SIG-M5 treated with dmso at 0.1 percent for 504 hours (cell line): ENCODE measurements around the gene CES4A.
"Not testable (repeated sequence)": the region's sequence is repeated elsewhere in the genome, so short reads cannot be mapped to it uniquely, and the experiment has no call there.

ENCODE experiments used
- DNase-seq: peaks from one replicate; lab custom pipeline; 2025; ENCODE audit not compliant: unreplicated experiment; lab: John Stamatoyannopoulos, UW

The CES4A gene

DNA sequence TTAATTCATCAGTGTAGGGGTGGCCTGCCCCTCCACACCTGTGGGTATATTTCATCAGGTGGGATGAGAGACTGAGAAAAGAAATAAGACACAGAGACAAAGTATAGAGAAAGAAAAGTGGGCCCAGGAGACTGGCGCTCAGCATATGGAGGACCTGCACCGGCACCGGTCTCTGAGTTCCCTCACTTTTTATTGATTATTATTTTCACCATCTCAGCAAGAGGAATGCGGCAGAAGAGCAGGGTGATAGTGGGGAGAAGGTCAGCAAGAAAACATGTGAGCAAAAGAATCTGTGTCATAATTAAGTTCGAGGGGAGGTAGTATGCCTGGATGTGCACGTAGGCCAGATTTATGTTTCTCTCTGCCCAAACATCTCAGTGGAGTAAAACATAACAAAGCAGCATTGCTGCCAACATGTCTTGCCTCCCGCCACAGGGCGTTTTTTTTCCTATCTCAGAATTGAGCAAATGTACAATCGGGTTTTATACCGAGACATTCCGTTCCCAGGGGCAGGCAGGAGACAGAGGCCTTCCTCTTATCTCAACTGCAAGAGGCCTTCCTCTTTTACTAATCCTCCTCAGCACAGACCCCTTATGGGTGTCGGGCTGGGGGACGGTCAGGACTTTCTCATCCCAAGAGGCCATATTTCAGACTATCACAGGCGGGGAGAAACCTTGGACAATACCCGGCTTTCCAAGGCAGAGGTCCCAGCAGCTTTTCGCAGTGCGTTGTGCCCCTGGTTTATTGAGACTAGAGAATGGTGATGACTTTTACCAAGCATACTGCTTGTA is 32.8 kb upstream of the CES4A start:
- DNase-seq: not testable (repeated sequence)

DNA sequence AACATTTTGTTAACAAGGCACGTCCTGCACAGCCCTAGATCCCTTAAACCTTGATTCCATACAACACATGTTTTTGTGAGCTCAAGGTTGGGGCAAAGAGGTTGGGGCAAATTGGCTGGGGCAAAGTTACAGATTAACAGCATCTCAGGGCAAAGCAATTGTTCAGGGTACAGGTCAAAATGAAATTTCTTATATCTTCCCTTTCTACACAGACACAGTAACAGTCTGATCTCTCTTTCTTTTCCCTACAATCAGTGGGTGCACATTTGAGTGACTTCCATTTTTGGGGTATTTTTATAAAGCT is 32.3 kb upstream of the CES4A start:
- DNase-seq: not testable (repeated sequence)

DNA sequence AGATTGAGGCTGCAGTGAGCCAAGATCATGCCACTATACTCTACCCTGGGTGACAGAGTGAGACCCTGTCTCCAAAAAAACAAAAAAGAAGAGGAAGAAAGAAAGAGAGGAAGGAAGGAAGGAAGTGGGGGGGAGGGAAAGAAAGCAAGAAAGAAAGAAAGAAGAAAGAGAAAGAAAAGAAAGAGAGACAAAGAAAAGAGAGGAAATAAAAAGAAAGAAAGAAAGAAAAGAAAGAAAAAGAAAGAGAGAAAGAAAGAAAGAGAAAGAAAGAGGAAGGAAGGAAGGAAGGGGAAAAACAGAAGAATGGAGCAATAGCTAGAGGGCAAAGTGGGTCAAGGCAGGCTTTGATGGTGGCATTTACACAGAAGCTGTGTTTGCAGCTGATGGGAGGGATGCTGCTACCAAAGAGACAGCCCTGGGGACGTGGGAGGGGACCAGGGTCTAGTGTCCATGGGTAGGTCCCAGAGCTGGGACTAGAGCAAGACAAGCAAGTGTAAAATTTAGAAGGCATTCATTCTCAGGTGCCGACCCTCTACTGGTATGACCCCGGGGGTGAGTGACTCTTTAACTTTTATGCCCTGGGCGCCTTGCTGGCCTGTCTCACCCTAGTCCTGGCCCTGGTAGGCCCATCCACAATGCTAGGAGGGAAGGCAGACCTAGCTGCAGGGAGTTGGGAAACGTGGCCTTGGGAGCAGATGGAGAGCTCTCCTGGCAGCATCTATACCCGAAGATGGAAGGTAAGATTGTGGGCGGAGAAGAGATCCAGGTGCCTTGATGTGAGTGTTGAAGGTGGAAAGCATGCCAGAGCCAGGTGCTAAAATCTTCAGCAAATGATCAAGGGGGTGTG is 29.3 kb upstream of the CES4A start:
- DNase-seq: no peak

DNA sequence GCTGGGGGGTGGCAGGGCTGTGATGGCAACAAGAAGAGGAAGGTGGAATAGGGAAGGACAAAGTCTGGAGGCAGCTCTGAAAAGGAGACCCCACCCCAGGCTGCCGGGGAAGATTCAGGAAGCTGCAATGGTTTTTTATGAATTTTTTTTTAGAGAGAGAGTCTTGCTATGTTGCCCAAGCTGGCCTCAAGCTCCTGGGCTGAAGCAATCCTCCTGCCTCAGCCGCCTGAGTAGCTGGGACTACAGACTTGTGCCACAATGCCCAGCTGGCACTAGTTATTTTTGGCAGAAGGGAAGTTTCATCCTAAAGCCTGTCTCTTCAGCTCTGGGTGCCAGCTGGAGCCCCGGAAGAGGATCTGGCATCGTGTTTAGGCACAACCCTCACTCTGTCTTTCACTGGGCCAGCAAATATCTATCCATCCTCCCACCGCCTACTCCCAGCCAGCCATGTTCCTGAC is 28.7 kb upstream of the CES4A start:
- peak; percentile 16 for DNase-seq

DNA sequence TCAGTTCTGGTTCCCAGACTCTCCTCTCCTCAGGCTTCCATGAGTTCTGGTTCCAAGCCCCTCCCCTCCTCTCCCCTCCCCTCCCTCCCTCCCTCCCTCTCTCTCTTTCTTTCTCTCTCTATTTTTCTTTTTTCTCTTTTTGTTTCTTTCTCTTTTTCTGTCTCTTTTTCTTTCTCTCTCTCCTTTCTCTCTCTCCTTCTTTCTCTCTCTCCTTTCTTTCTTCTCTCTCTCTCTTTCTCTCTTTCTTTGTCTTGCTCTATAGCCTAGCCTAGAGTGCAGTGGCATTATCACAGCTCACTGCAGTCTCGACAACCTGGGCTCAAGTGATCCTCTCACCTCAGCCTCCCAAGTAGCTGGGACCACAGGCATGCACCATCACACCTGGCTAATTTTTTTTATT is 28.1 kb upstream of the CES4A start:
- no peak for DNase-seq

DNA sequence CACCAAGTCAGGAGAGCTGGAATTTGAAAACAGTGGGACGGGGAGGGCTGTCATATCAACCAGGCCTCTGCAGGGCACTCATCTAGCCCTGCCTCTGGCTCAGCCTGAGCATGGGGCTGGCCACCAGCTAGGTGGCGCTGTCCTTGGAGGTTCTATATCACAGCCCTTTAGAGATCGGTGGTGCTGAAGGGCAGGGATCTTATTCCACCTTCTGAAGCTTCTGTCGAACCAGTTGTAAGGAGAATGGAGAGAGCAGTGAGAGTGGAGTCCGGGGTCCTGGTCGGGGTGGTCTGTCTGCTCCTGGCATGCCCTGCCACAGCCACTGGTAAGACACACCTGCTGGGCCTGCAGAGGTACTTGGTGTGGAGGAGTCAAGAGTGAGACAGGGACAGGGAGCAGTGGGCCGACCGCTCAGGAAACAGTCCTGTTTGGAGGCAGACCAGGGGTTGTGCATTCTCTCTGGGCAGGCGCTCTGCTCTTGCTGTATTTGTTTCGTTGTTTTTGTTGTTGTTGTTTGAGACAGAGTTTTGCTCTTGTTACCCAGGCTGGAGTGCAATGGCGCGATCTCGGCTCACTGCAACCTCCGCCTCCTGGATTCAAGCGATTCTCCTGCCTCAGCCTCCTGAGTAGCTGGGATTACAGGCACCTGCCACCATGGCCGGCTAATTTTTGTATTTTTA is 27.2 kb upstream of the CES4A start, which contains the start of gene CES3:
CES3 (plus strand) TSS at position 202 of the 680 bp plus-strand sequence; CDS start at position 244, 42 bp downstream.
- peak; percentile 55 for DNase-seq

DNA sequence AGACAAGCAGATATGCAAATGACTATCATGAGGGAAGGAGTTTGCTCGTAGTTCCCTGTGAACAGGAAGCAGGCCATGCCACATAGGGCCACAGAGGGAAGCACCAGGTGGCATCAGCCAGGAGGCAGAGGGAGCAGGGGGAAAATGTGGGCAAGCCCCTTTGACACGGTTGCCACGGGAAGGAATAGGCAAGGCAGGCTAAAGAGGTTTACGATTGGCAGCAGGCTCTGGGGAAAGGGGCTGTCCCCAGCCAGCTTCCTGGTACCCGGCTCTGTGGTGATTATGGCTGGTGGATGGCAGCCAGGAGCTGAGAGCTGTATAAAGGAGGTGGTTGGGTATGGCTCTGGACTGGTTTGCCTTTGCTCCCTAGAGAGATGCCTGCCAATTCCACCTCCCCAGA is 26.5 kb upstream of the CES4A start:
- DNase-seq: no peak

DNA sequence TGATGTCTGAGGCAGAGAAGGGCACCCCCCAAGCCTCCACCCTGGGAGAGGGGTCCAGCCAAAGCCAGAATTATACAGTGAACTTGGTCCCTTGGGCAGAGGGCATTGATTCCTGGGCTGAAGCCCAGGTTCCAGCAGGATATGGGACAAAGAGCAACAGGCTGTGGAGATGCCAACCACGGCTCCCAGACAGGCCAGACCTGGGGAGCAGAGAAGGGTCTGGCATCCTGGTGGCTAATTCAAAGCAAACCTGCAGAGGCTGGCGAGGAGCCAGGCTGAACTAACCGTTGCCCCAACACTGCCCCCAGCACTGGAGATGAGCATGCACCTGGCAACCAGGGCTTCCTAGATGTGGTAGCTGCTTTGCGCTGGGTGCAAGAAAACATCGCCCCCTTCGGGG is 24.3 kb upstream of the CES4A start:
- no peak for DNase-seq

DNA sequence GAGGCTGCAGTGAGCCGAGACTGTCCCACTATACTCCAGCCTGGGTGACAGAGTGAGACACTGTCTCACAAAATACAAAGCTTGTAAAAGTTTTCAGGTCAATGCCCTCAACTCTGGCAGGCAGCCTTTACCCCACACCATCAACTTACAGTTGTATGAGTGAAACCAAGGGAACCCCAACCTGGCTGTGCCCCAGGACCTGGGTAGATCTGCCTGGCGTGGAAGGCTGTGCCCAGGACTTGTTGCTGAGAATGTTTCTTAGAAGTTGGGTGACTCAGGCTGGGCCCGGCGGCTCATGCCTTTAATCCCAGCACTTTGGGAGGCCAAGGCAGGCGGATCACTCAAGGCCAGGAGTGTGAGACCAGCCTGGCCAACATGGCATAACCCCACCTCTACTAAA is 19.5 kb upstream of the CES4A start:
- no peak for DNase-seq

DNA sequence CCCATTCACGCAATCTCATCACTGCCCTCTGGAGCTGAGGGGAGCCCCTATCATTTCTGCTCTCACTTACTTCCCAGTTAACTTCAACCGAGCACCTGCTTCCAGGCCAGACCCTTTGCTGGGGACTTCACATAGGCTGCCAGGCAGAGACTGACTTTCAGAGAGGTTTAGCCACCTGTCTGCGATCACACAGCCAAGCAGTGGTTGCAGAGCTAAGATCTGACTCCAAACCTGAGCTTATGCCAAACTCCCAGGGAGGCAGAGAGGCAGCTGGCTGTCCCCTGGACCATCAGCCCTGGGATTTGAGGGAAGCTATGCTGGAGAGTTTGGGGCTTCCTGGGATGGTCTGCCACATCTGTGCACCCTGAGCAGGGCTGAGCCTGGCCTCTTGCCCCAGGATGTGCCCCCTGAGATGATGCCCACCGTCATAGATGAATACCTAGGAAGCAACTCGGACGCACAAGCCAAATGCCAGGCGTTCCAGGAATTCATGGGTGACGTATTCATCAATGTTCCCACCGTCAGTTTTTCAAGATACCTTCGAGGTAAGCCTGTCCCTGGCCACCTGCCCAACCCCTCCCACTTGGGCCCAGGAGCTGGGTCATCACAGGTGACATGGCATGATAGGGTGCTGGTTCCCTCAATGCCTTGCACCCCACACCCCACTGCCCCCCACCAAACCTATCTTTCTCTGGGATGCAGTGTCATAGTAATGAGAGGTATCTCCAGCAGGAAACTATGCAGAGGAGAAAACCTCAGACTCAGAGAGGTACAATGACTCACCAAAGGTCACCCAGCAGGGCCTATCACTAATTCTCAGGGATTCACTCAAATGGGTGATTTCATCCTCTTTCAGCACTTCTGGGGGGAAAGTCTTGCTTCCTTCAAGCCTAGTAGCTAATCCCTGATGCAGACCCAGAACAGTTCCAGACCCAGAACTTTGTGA is 17.3 kb upstream of the CES4A start:
- no peak for DNase-seq

DNA sequence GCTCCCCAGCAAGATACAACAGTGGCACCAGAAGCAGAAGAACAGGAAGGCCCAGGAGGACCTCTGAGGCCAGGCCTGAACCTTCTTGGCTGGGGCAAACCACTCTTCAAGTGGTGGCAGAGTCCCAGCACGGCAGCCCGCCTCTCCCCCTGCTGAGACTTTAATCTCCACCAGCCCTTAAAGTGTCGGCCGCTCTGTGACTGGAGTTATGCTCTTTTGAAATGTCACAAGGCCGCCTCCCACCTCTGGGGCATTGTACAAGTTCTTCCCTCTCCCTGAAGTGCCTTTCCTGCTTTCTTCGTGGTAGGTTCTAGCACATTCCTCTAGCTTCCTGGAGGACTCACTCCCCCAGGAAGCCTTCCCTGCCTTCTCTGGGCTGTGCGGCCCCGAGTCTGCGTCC is 15.4 kb upstream of the CES4A start:
- no peak for DNase-seq

DNA sequence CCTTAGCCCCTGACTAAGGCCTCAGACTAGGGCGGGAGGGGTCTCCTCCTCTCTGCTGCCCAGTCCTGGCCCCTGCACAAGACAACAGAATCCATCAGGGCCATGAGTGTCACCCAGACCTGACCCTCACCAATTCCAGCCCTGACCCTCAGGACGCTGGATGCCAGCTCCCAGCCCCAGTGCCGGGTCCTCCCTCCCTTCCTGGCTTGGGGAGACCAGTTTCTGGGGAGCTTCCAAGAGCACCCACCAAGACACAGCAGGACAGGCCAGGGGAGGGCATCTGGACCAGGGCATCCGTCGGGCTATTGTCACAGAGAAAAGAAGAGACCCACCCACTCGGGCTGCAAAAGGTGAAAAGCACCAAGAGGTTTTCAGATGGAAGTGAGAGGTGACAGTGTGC is 14.7 kb upstream of the CES4A start:
- no peak for DNase-seq

DNA sequence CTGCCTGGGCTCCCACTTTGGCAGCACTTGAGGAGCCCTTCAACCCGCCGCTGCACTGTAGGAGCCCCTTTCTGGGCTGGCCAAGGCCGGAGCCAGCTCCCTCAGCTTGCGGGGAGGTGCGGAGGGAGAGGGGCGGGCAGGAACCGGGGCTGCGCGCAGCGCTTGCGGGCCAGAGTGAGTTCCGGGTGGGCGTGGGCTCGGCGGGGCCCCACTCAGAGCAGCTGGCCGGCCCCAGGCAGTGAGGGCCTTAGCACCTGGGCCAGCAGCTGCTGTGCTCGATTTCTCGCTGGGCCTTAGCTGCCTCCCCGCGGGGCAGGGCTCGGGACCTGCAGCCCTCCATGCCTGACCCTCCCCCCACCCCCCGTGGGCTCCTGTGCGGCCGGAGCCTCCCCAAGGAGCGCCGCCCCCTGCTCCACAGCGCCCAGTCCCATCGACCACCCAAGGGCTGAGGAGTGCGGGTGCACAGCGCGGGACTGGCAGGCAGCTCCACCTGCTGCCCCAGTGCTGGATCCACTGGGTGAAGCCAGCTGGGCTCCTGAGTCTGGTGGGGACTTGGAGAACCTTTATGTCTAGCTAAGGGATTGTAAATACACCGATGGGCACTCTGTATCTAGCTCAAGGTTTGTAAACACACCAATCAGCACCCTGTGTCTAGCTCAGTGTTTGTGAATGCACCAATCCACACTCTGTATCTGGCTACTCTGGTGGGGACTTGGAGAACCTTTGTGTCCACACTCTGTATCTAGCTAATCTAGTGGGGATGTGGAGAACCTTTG is 14.0 kb upstream of the CES4A start:
- not testable (repeated sequence) for DNase-seq

DNA sequence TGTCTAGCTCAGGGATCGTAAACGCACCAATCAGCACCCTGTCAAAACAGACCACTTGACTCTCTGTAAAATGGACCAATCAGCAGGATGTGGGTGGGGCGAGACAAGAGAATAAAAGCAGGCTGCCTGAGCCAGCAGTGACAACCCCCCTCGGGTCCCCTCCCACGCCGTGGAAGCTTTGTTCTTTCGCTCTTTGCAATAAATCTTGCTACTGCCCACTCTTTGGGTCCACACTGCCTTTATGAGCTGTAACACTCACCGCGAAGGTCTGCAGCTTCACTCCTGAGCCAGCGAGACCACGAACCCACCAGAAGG is 13.5 kb upstream of the CES4A start:
- DNase-seq: not testable (repeated sequence)

DNA sequence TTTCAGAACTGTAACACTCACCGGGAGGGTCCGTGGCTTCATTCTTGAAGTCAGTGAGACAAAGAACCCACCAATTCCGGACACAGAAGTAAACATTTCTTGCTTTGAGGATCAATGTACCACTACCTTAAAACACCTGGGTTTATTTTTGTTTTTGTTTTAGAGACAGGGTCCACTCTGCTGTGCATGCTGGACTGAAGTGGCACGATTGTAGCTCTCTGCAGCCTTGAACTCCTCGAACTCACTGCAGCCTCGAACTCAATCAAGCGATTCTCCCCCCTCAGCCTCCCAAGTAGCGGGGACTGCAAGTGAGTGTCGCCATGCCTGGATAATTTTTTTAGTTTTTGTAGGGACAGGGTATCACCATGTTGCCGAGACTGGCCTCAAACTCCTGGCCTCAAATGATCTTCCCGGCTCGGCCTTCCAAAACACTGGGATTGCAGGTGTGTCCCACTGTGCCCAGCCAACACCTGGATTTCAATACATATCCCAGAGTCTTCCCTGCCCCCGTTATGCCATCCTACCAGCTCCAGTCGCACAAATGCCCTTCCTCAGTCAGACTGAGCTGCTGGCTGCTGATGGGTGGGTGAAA is 13.0 kb upstream of the CES4A start:
- DNase-seq: no peak

DNA sequence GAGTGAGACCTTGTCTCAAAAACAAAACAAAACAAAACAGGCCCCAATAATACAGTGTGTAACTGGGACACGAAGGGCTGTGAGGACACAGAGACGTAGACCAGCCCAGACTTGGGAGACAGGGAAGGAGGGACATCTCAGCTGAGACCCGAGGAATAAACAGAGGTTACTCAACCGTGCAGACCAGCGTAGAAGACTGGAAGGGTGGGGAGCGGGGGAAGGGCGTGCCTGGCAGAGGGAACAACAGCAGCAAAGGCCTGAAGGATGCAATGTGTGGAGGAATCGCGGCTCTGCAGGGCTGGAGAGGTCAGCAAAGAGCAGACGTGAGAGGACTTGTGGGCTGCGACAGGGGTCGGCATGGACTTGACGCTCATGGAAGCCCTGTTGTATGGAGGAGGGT is 11.6 kb upstream of the CES4A start:
- no peak for DNase-seq

DNA sequence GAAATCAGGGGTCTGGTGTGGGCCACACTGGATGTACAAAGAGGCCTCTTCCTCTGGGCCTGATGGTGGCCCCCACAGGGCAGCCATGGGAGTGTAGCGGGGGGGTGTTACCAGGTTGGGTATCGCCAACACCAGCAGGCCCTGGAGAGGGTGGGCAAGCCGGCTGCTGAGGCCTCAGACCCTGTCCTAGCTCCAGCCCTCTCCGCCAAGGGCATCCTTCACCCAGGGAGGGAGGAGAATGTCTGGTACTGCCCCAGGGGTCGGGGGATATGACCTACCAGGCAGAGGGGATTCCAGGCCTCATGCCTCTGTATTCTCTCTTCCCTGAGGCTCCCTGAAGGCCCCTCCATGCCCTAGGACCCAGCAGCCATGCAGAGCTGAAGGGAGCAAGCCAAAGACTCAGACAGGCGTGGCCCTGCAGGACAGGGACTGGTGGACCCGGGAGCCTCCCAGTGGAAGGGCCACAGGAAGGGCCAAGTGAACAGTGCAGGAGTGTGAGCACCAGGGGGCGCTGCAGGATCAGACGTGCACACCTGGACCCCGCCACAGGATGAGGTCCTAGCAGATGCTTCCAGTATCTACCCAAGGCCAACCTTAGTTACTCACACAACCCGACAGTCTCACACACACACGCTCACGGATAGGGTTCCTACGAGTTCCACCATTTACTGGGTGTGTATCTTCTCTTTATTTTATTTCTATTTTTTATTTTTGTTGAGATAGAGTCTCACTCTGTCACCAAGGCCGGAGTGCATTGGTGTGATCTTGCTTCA is 10.9 kb upstream of the CES4A start:
- DNase-seq: peak; percentile 74

DNA sequence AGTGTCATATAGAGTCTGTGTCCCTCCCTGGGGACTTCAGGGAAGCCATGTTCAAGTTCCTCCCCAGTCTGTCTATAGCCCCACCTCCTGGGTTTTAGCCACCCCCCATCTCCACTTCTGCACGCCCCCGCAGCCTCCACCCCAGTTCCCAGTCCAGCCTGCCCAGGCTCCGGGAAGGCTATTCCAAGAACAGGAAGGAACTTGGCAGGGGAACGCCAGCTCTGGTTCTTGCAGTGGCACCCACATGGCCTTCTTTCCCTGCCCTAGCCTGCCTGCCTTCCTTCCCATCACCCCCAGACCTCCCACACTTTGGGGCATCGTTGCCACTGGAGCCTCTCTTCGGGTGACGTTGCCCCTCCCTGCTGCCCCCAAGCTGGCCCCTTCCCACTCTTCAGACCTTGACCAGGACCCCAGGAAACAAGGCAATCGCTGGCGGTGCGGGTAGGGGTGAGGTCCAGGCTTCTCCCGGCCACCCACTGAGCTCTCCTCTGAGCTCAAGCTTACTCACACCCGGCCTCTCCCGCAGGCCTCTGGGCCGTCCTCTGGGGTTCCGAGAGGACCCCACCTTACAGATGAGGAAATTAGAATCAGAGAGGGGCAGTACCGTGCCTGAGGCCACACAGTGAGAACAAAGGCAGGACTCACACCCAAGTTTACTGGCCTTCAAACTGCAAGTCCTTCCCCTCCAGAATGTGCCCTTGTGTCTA is 9.2 kb upstream of the CES4A start:
- DNase-seq: no peak
